Suprapubic skin (tissue), 4 donors: ENCODE results near the gene SMC5.

ENCODE experiments used
- EP300 ChIP-seq: sonication (generic); formaldehyde crosslinking; IDR thresholded peaks from one replicate; pipeline ENCODE4 v1.6.1; 2017; ENCODE audit warnings: antibody characterized with exemption
- POLR2A ChIP-seq, 2 donors: fragments of 450-650 bp; IDR thresholded peaks; one replicate each; pipeline ENCODE4 v1.6.1; 2017; ENCODE audit warnings: antibody characterized with exemption in 2 of 2, mild to moderate bottlenecking in 2 of 2, moderate library complexity in 2 of 2
- POLR2AphosphoS5 ChIP-seq, 3 donors: sonication (generic); formaldehyde crosslinking; IDR thresholded peaks; one replicate each; pipeline ENCODE4 v1.6.1; 2017; ENCODE audit warnings: antibody characterized with exemption in 3 of 3
- TF ChIP-seq, protein P1 (sequence below), 2 donors: fragments of 200-600 bp in 1 of 2; fragments of 450-650 bp in 1 of 2; sonication (generic) in 1 of 2; IDR thresholded peaks; one replicate each; pipeline ENCODE4 v1.5.1; 2016 to 2019; ENCODE audit warnings: antibody characterized with exemption in 2 of 2, mild to moderate bottlenecking in 1 of 2, moderate library complexity in 1 of 2

GRCh38 chr9:70229579-70229978 lies 29.2 kb upstream of the SMC5 start:
- TF ChIP-seq POLR2AphosphoS5 (IDR thresholded peaks at IDR 0.05) (no peak), EP300 (no peak), POLR2A (IDR thresholded peaks at IDR 0.05) (no peak)
- TF ChIP-seq, protein P1, sequence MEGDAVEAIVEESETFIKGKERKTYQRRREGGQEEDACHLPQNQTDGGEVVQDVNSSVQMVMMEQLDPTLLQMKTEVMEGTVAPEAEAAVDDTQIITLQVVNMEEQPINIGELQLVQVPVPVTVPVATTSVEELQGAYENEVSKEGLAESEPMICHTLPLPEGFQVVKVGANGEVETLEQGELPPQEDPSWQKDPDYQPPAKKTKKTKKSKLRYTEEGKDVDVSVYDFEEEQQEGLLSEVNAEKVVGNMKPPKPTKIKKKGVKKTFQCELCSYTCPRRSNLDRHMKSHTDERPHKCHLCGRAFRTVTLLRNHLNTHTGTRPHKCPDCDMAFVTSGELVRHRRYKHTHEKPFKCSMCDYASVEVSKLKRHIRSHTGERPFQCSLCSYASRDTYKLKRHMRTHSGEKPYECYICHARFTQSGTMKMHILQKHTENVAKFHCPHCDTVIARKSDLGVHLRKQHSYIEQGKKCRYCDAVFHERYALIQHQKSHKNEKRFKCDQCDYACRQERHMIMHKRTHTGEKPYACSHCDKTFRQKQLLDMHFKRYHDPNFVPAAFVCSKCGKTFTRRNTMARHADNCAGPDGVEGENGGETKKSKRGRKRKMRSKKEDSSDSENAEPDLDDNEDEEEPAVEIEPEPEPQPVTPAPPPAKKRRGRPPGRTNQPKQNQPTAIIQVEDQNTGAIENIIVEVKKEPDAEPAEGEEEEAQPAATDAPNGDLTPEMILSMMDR (IDR thresholded peaks at IDR 0.05) = no peak
